HFFc6 (cell line): Measurements from ENCODE around the gene TRMT44. TPM values are rescaled to one million over a fixed set of nuclear protein-coding genes. Genes with fewer than 3 reads are reported as not detected.

Source experiments
- DNase-seq: peaks from one replicate; pipeline ENCODE4 v3.0.0-alpha.2; 2018
- H3K27ac Mint-ChIP-seq: 2 replicates; pipeline ENCODE4 v1.8.0; 2020; ENCODE audit warnings: mild to moderate bottlenecking, mixed read lengths
- H3K27me3 Mint-ChIP-seq: 2 replicates; pipeline ENCODE4 v1.8.0; 2021; ENCODE audit warnings: mild to moderate bottlenecking, moderate library complexity, mixed read lengths; ENCODE audit not compliant: insufficient read depth
- H3K36me3 Mint-ChIP-seq: 2 replicates; pipeline ENCODE4 v1.8.0; 2021; ENCODE audit warnings: low read depth, mixed read lengths
- H3K4me1 Mint-ChIP-seq: 2 replicates; pipeline ENCODE4 v1.8.0; 2020; ENCODE audit warnings: low read depth, mixed read lengths
- H3K4me3 Mint-ChIP-seq: 2 replicates; pipeline ENCODE4 v1.8.0; 2020; ENCODE audit warnings: mild to moderate bottlenecking, moderate library complexity, mixed read lengths
- H3K9me3 Mint-ChIP-seq: 2 replicates; pipeline ENCODE4 v1.8.0; 2020; ENCODE audit warnings: mild to moderate bottlenecking, mixed read lengths
- CTCF ChIP-seq: fragments of 200-600 bp; sonication (generic); IDR thresholded peaks from 2 replicates; pipeline ENCODE4 v1.5.0; 2021; ENCODE audit warnings: antibody characterized with exemption, mild to moderate bottlenecking
- total RNA-seq, 6 experiments: library from RNA; stranded (reverse); fragmentation: NEBNext Ultra II Directional; extraction: Animal tissue kit (Norgen Biotek cat#: 25700); gene quantifications; 2 replicates in 1 of 6; 3 replicates in 5 of 6; pipeline ENCODE4 v1.2.3, GENCODE V29; 2021

TRMT44 gene
- total RNA-seq, 6 experiments from 2014 or later, result 8.8 to 10.7 (median 10.0) TPM

DNA sequence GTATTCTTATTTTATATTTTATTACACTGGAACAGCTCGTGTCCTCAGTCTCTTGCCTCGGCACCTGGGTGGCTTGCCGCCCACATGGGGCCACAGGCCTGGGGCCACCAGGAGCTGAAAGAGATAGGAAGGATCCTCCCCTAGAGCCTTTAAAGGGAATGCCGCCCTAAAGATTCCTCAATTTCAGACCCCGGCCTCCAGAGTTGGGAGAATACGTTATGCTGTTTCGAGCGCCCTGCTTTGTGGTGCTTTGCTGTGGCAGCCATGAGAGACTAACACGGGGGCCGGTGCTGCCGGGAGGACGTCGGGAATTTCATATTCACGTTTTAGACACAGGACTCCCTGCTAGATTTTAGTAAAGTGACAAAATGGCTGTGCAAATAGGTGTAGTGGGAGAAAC lies 33.3 kb upstream of the TRMT44 start:
- Mint-ChIP-seq H3K36me3 (peaks cover 36% of the 10 kb centered on the region), H3K27me3 (no peaks in the 10 kb centered on the region; the same call in 1 of the 2 replicates), H3K27ac (no peak overlapping the region), H3K4me3 (no peak overlapping the region), H3K9me3 (no peaks in the 10 kb centered on the region), H3K4me1 (peaks cover 13% of the 10 kb centered on the region)
- DNase-seq, result no peak
- TF ChIP-seq CTCF, result no peak

- H3K27me3 Mint-ChIP-seq, result no peaks in the 10 kb centered on the region; the same call in 1 of the 2 replicates
These were observed 32.8 kb upstream of the TRMT44 start for GRCh38 chr4:8407756-8408155.

GRCh38 chr4:8409264-8410065 lies 31.1 kb upstream of the TRMT44 start:
- no peaks in the 10 kb centered on the region for H3K9me3 Mint-ChIP-seq
- H3K4me3 Mint-ChIP-seq, result no peak overlapping the region
- no peaks in the 10 kb centered on the region; the same call in 1 of the 2 replicates for H3K27me3 Mint-ChIP-seq
- no peak for TF ChIP-seq CTCF
- DNase-seq, result no peak
- peaks cover 8% of the 10 kb centered on the region for H3K4me1 Mint-ChIP-seq
- H3K36me3 Mint-ChIP-seq, result peaks cover 47% of the 10 kb centered on the region
- H3K27ac Mint-ChIP-seq, result no peak overlapping the region

More at GRCh38 chr4:8407756-8408155, 32.8 kb upstream of the TRMT44 start:
- Mint-ChIP-seq H3K4me1 (peaks cover 13% of the 10 kb centered on the region), H3K36me3 (peaks cover 39% of the 10 kb centered on the region), H3K9me3 (no peaks in the 10 kb centered on the region), H3K4me3 (no peak overlapping the region), H3K27ac (no peak overlapping the region)
- DNase-seq, result no peak
- no peak for TF ChIP-seq CTCF

DNA sequence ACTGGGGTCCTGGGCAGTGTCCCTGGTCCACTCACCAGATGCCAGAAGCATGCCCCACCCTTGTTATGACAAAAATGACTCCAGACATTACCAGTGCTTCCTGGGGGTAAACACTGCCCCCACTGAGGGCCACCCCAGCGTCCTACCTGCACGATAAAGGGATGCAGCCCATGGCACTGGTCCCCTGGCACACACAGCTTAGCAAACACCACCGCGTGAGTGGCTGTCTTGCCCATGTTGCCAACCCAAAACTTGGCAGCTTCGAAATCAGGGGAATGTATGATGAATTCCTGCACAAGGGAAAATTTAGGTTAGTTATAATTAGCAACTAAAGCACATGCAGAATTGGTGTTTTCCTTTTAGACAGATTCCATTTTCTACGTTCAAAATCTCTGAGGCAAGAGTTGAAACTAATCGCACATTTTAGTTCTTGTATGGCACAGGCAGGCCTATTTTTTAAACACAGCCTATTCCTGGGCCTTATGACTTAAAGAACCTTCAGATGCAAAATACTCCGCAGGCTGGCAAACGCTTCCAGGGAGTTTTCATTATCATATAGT lies 30.4 kb upstream of the TRMT44 start:
- Mint-ChIP-seq H3K4me3 (no peak overlapping the region), H3K9me3 (no peaks in the 10 kb centered on the region), H3K4me1 (peaks cover 8% of the 10 kb centered on the region), H3K36me3 (peaks cover 44% of the 10 kb centered on the region), H3K27ac (no peak overlapping the region), H3K27me3 (no peaks in the 10 kb centered on the region; the same call in 1 of the 2 replicates)
- DNase-seq, result no peak
- no peak for TF ChIP-seq CTCF

GRCh38 chr4:8410641-8411271 lies 29.8 kb upstream of the TRMT44 start:
- Mint-ChIP-seq H3K4me3 (no peak overlapping the region), H3K27me3 (no peaks in the 10 kb centered on the region; the same call in 1 of the 2 replicates), H3K4me1 (peaks cover 8% of the 10 kb centered on the region), H3K9me3 (no peaks in the 10 kb centered on the region), H3K27ac (no peak overlapping the region), H3K36me3 (peaks cover 41% of the 10 kb centered on the region)
- peak; percentile 40; the same call in 1 of the 2 replicates for TF ChIP-seq CTCF
- DNase-seq, result peak; percentile 41
